ENCODE data around the gene SLC5A5.

SLC5A5 gene

GRCh38 chr19:17843292-17843827 lies 28.4 kb upstream of the SLC5A5 start:
- TF ChIP-seq NFIC (IDR thresholded peaks at IDR 0.05) (no peak), CEBPB (IDR thresholded peaks at IDR 0.05) (no peak), EP300 (IDR thresholded peaks at IDR 0.05; ENCODE audit: borderline replicate concordance) (no peak), CREB1 (IDR thresholded peaks at IDR 0.05; ENCODE audit: low read depth) (no peak), YY1 (IDR thresholded peaks at IDR 0.05; ENCODE audit: low read depth) (no peak), REST (IDR thresholded peaks at IDR 0.05; ENCODE audit: low read depth) (no peak), TAF1 (IDR thresholded peaks at IDR 0.05; ENCODE audit: low read depth) (no peak)

GRCh38 chr19:17843908-17844490 lies 27.7 kb upstream of the SLC5A5 start:
- TF ChIP-seq EP300 (IDR thresholded peaks at IDR 0.05; ENCODE audit: borderline replicate concordance) (no peak), YY1 (IDR thresholded peaks at IDR 0.05; ENCODE audit: low read depth) (no peak), REST (IDR thresholded peaks at IDR 0.05; ENCODE audit: low read depth) (no peak), ZBTB7A (IDR thresholded peaks at IDR 0.05; ENCODE audit: low read depth) (no peak), TAF1 (IDR thresholded peaks at IDR 0.05; ENCODE audit: low read depth) (no peak), TEAD4 (IDR thresholded peaks at IDR 0.05) (no peak), RAD21 (IDR thresholded peaks at IDR 0.05; ENCODE audit: low read depth) (no peak), MAX (IDR thresholded peaks at IDR 0.05) (no peak)

- TF ChIP-seq FOXM1 (IDR thresholded peaks at IDR 0.05; ENCODE audit: borderline replicate concordance, low read depth) (no peak), NFIC (IDR thresholded peaks at IDR 0.05) (no peak), CREB1 (IDR thresholded peaks at IDR 0.05; ENCODE audit: low read depth) (no peak), REST (IDR thresholded peaks at IDR 0.05; ENCODE audit: low read depth) (no peak), RAD21 (IDR thresholded peaks at IDR 0.05; ENCODE audit: low read depth) (no peak), EP300 (IDR thresholded peaks at IDR 0.05; ENCODE audit: borderline replicate concordance) (no peak)
These were observed 25.6 kb upstream of the SLC5A5 start for GRCh38 chr19:17846146-17846545.

GRCh38 chr19:17847538-17848366 lies 24.0 kb upstream of the SLC5A5 start, which contains the start of gene JAK3:
Gene JAK3, minus strand, starts transcription at chr19:17847982. Its CDS starts 3,565 bp downstream, at chr19:17844417.
- TF ChIP-seq EP300 (IDR thresholded peaks at IDR 0.05; ENCODE audit: borderline replicate concordance) = no peak
- no peak for TF ChIP-seq REST (IDR thresholded peaks at IDR 0.05; ENCODE audit: low read depth)
- no peak for TF ChIP-seq NFIC (IDR thresholded peaks at IDR 0.05)
- TF ChIP-seq TCF12 (IDR thresholded peaks at IDR 0.05; ENCODE audit: low read depth) = no peak

Measured in Ishikawa (cell line).